Ovary (tissue), 3 donors: ENCODE measurements around the gene RPS6KA4.

Source experiments
- EP300 ChIP-seq: sonication (generic); formaldehyde crosslinking; IDR thresholded peaks from one replicate; pipeline ENCODE4 v1.6.1; 2017; ENCODE audit warnings: antibody characterized with exemption
- POLR2A ChIP-seq: fragments of 450-650 bp; IDR thresholded peaks from one replicate; pipeline ENCODE4 v1.6.1; 2017; ENCODE audit warnings: antibody characterized with exemption, mild to moderate bottlenecking, moderate library complexity
- TF ChIP-seq, protein P1 (sequence below), 3 donors: fragments of 450-650 bp in 2 of 3; fragments of 200-600 bp in 1 of 3; IDR thresholded peaks; one replicate each; pipeline versions ENCODE4 v1.5.1 to v1.8.0; 2016 to 2022; ENCODE audit warnings: antibody characterized with exemption in 3 of 3, mild to moderate bottlenecking in 1 of 3
- donor health status: DM: no; HTN: no; CAD: no.

DNA sequence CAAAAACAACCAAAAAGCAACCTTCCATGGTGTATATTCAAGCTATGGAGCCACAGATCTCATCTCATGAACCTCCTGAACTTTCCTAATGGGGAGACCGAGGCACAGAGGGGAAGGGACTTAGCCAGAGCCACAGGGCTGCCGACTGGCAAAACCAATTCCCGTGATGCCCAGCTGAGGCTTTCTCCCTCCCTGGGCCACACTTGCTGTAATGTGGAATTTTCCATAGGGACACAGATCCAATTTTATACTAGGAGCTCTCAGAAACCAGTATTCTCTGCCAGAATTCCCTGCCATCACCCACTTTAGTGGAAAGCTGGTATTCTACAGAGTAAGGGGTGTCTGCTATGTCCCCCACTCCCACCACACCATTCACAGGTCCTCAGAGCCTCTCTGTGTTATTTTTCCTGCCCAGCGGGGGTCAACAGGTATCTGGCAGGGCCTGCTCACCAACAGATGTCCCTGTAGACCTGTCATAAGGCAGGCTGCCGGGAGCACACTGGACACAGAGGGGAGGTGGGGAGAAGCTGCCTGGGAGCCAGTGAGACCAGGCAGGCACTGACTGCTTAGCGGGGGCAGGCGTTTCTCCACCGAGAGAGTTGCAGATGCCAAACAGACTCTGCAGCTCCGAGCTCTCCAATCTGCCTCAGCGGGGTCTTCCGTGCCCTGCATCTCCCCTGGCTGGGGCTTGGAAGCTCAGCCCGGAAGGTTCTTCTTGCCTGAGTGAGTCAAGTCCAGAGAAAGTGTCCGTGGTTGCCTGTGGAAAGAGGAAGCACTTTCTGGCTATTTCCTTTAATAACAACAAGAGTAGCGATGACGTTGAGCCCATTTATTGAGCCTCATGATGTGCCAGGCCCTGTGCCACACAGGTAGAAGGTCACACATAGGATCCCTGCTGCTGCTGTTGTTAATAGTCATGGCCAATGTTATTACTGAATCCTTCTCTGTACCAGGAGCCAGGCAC, 26.3 kb downstream of the RPS6KA4 start:
- TF ChIP-seq, protein P1, sequence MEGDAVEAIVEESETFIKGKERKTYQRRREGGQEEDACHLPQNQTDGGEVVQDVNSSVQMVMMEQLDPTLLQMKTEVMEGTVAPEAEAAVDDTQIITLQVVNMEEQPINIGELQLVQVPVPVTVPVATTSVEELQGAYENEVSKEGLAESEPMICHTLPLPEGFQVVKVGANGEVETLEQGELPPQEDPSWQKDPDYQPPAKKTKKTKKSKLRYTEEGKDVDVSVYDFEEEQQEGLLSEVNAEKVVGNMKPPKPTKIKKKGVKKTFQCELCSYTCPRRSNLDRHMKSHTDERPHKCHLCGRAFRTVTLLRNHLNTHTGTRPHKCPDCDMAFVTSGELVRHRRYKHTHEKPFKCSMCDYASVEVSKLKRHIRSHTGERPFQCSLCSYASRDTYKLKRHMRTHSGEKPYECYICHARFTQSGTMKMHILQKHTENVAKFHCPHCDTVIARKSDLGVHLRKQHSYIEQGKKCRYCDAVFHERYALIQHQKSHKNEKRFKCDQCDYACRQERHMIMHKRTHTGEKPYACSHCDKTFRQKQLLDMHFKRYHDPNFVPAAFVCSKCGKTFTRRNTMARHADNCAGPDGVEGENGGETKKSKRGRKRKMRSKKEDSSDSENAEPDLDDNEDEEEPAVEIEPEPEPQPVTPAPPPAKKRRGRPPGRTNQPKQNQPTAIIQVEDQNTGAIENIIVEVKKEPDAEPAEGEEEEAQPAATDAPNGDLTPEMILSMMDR (IDR thresholded peaks at IDR 0.05), result no peak
- TF ChIP-seq EP300, result no peak
- TF ChIP-seq POLR2A, result no peak
